ENCODE measurements around the gene GLYR1.

GLYR1 gene

DNA sequence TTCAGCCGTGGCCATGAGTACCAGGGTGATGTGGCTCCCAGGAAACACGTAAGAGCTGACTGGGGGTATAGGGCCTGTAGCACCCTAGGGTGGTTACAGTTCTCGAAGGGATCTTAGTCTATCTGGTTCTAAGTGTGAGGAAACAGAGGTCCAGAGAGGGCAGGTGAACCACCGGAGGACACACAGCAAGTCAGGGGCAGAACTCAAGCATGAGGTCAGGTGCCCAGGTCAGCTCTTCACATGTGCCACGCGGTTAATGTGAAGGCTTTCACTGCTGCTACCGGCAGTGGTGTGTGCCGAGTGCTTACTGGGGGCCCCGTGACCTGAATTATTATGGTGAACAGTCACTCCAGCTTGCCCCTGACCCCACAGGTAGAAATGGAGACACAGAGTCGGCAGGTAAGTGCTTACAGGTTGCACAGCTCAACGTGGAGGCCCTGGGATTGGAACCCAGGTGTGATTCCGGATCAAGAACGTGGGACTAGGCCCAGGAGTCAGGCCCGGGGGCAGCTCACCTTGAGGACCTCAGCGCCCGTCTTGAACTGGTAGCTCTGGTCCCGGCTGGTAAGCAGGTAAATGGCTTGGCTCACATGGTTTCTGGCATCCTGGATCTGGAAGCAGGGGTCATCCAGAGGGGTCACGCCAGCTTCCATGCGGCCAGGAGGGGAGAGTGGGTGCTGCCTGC is 47.8 kb downstream of the GLYR1 start:
- Histone ChIP-seq H3K27ac (ENCODE audit: low read depth, low read length) (no peak overlapping the region), H3K27me3 (ENCODE audit: control insufficient read depth in 1 of 2, insufficient read depth in 2 of 2, low read length in 2 of 2) (no peaks in the 10 kb centered on the region), H3K36me3 (ENCODE audit: control insufficient read depth in 1 of 2, insufficient read depth in 2 of 2, low read length in 2 of 2) (peaks cover 0 to 15% of the 10 kb centered on the region in 2 donors), H3K9ac (ENCODE audit: low read depth in 1 of 2, low read length in 2 of 2) (no peak overlapping the region), H3K4me1 (ENCODE audit: control insufficient read depth in 1 of 2, insufficient read depth in 2 of 2, low read length in 2 of 2) (peaks cover 32 to 35% of the 10 kb centered on the region in 2 donors), H3K4me3 (ENCODE audit: low read depth in 1 of 2, low read length in 2 of 2) (no peak overlapping the region), H3K9me3 (ENCODE audit: control insufficient read depth in 1 of 2, low read length in 2 of 2) (no peaks in the 10 kb centered on the region)

DNA sequence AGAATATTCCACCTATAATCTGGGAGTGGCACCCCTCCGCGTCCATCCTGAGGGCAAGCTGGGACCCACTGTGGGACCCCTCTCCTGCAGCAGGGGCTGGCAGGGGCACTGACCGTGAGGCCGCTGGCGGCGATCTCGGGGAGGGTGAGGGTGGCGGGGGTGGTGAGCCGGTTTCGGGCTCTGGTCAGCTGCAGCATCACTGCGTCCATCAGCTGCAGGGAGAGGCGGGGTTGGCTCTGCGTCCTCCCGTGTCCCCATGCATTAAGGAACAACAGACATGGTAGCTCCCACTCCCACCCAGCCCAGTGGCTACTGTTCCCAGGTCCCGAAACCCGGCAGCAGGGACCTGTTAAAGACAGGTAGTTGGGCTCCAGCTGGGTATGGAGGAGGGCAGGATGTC is 48.6 kb downstream of the GLYR1 start:
- Histone ChIP-seq H3K9me3 (ENCODE audit: control insufficient read depth in 1 of 2, low read length in 2 of 2) (no peaks in the 10 kb centered on the region), H3K27me3 (ENCODE audit: control insufficient read depth in 1 of 2, insufficient read depth in 2 of 2, low read length in 2 of 2) (no peaks in the 10 kb centered on the region), H3K4me3 (ENCODE audit: low read depth in 1 of 2, low read length in 2 of 2) (no peak overlapping the region), H3K27ac (ENCODE audit: low read depth, low read length) (no peak overlapping the region), H3K4me1 (ENCODE audit: control insufficient read depth in 1 of 2, insufficient read depth in 2 of 2, low read length in 2 of 2) (peaks cover 32 to 34% of the 10 kb centered on the region in 2 donors), H3K9ac (ENCODE audit: low read depth in 1 of 2, low read length in 2 of 2) (no peak overlapping the region), H3K36me3 (ENCODE audit: control insufficient read depth in 1 of 2, insufficient read depth in 2 of 2, low read length in 2 of 2) (peaks cover 0 to 15% of the 10 kb centered on the region in 2 donors)

DNA sequence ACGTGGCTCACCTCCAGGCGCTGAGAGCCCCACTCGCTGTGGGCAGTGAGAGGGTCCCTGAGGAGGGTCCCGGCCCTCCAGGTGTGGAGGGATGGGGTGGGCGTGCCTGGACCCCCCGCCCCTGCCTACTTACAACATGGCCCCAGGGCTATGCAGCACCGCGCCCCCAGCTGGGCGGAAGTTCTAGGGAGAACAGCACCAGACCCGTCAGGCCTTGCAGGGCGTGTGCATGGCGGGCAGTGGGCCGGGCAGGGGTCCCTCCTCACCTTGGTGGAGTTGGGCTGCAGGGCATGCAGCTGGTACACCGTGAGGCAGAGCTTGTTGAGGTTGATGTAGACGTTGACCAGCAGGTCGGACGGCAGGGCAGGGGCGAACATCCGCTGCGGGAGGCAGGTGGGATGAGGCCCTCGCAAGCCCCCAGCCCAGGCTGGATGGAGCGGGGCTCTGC is 49.3 kb downstream of the GLYR1 start:
- Histone ChIP-seq H3K9ac (ENCODE audit: low read depth in 1 of 2, low read length in 2 of 2) (no peak overlapping the region), H3K4me1 (ENCODE audit: control insufficient read depth in 1 of 2, insufficient read depth in 2 of 2, low read length in 2 of 2) (peaks cover 29 to 32% of the 10 kb centered on the region in 2 donors), H3K36me3 (ENCODE audit: control insufficient read depth in 1 of 2, insufficient read depth in 2 of 2, low read length in 2 of 2) (peaks cover 0 to 15% of the 10 kb centered on the region in 2 donors), H3K9me3 (ENCODE audit: control insufficient read depth in 1 of 2, low read length in 2 of 2) (no peaks in the 10 kb centered on the region), H3K27ac (ENCODE audit: low read depth, low read length) (no peak overlapping the region), H3K27me3 (ENCODE audit: control insufficient read depth in 1 of 2, insufficient read depth in 2 of 2, low read length in 2 of 2) (no peaks in the 10 kb centered on the region), H3K4me3 (ENCODE audit: low read depth in 1 of 2, low read length in 2 of 2) (no peak overlapping the region)

GRCh38 chr16:4796982-4797804 is 49.9 kb downstream of the GLYR1 start:
- Histone ChIP-seq H3K27ac (ENCODE audit: low read depth, low read length) (no peak overlapping the region), H3K4me1 (ENCODE audit: control insufficient read depth in 1 of 2, insufficient read depth in 2 of 2, low read length in 2 of 2) (peaks cover 29 to 32% of the 10 kb centered on the region in 2 donors), H3K9ac (ENCODE audit: low read depth in 1 of 2, low read length in 2 of 2) (no peak overlapping the region), H3K9me3 (ENCODE audit: control insufficient read depth in 1 of 2, low read length in 2 of 2) (no peaks in the 10 kb centered on the region), H3K36me3 (ENCODE audit: control insufficient read depth in 1 of 2, insufficient read depth in 2 of 2, low read length in 2 of 2) (peaks cover 0 to 15% of the 10 kb centered on the region in 2 donors), H3K4me3 (ENCODE audit: low read depth in 1 of 2, low read length in 2 of 2) (peak overlapping the region; percentile 24 to 36), H3K27me3 (ENCODE audit: control insufficient read depth in 1 of 2, insufficient read depth in 2 of 2, low read length in 2 of 2) (no peaks in the 10 kb centered on the region)

DNA sequence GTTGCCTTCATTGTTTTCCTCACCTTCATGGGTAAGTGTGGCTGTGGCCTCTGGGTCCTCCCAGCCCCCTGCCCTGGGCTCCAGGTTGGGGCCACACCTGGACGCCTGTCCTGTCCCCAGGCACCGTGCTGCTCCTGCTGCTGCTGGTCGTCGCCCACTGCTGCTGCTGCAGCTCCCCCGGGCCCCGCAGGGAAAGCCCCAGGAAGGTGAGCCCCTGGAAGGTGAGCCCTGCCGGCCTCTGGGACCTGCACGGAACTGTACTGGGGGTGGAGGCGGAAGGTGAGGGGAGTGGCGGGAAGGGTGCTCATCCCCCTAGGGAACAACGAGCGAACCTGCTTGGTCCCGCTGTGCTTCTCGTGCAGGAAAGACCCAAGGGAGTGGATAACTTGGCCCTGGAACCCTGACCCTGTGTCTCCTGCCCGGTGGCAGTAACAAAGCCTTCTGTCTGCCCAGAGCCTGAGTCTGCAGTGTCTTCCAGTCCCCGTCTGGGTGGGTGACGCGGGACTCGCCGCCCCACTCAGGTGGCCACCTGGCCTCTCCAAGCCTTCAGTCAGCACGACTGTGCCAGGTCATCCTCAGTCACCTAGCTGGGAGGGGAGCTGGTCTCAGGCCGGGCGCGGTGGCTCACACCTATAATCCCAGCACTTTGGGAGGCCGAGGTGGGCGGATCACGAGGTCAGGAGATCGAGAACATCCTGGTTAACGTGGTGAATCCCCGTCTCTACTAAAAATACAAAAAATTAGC is 51.1 kb downstream of the GLYR1 start:
- Histone ChIP-seq H3K27me3 (ENCODE audit: control insufficient read depth in 1 of 2, insufficient read depth in 2 of 2, low read length in 2 of 2) (no peaks in the 10 kb centered on the region), H3K4me3 (ENCODE audit: low read depth in 1 of 2, low read length in 2 of 2) (peak overlapping the region; percentile 79 to 81), H3K4me1 (ENCODE audit: control insufficient read depth in 1 of 2, insufficient read depth in 2 of 2, low read length in 2 of 2) (peaks cover 19 to 23% of the 10 kb centered on the region in 2 donors), H3K36me3 (ENCODE audit: control insufficient read depth in 1 of 2, insufficient read depth in 2 of 2, low read length in 2 of 2) (peaks cover 0 to 15% of the 10 kb centered on the region in 2 donors), H3K27ac (ENCODE audit: low read depth, low read length) (peak overlapping the region; percentile 70), H3K9ac (ENCODE audit: low read depth in 1 of 2, low read length in 2 of 2) (peak overlapping the region; percentile 72 to 77), H3K9me3 (ENCODE audit: control insufficient read depth in 1 of 2, low read length in 2 of 2) (no peaks in the 10 kb centered on the region)

DNA sequence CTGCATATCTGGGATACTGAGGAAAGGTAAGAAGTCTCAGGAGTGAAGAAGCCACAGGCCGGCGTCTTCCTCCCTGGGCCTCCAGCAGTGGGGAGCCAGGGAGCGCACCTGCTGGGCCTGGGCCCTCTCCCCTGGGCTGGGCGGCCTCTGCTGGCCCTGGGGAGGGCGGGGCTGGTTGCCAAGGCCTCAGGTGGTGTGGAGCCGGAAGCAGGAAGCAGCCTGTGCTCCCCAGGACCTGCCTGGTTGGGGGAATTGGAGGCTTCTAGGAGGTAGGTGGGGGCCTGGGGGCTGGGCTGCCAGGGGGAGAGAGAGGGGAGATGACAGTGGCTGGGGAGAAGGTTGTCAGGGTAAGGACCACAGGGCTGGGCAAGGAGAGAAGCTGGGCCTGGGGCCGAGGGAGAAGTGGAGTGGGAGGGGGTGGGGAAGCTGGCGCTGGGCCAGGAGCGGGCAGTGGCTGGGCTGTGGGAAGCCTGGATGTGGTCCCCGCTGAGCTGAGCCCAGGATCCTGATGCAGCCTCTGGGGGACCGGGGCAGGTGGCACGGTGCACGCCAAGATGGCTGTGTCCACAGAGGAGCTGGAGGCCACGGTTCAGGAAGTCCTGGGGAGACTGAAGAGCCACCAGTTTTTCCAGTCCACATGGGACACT is 51.8 kb downstream of the GLYR1 start, which contains the start of gene SMIM22:
Gene SMIM22, plus strand, starts transcription at position 189 of the 647 bp plus-strand sequence. Its CDS starts 366 bp downstream, at position 555.
- peak within 1 kb of the TSS; percentile 79 to 81 for H3K4me3 ChIP-seq (ENCODE audit: low read depth in 1 of 2, low read length in 2 of 2)
- H3K9me3 ChIP-seq (ENCODE audit: control insufficient read depth in 1 of 2, low read length in 2 of 2) = no peaks in the 10 kb centered on the region
- peak within 1 kb of the TSS; percentile 72 to 77 for H3K9ac ChIP-seq (ENCODE audit: low read depth in 1 of 2, low read length in 2 of 2)

DNA sequence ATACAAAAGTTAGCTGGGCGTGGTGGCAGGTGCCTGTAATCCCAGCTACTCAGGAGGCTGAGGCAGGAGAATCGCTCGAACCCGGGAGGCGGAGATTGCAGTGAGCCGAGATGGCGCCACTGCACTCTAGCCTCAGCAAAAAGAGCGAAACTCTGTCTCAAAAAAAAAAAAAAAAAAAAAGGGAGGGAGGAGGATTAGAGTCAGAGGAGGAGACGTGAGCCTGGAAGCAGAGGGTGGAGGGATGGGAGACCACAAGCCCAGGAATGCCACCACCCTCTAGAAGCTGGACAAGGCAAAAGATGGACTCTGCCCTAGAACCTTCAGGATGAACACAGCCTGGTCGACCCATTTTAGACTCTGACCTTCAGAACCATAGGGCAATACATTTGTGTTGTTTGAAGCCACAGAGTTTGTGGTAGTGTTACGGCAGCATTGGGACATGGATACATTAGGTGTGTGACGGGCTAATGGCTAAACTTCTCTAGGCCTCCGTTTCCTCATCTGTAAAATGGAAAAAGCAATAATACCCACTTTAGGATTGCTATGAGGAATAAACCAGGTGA is 54.1 kb downstream of the GLYR1 start:
- H3K27ac ChIP-seq (ENCODE audit: low read depth, low read length) = no peak overlapping the region
- no peak overlapping the region for H3K9ac ChIP-seq (ENCODE audit: low read depth in 1 of 2, low read length in 2 of 2)
- no peaks in the 10 kb centered on the region for H3K27me3 ChIP-seq (ENCODE audit: control insufficient read depth in 1 of 2, insufficient read depth in 2 of 2, low read length in 2 of 2)
- no peak overlapping the region for H3K4me3 ChIP-seq (ENCODE audit: low read depth in 1 of 2, low read length in 2 of 2)
- H3K36me3 ChIP-seq (ENCODE audit: control insufficient read depth in 1 of 2, insufficient read depth in 2 of 2, low read length in 2 of 2) = peaks cover 0 to 7% of the 10 kb centered on the region in 2 donors
- no peaks in the 10 kb centered on the region for H3K9me3 ChIP-seq (ENCODE audit: control insufficient read depth in 1 of 2, low read length in 2 of 2)
- H3K4me1 ChIP-seq (ENCODE audit: control insufficient read depth in 1 of 2, insufficient read depth in 2 of 2, low read length in 2 of 2) = peaks cover 10 to 13% of the 10 kb centered on the region in 2 donors

More for the DNA sequence above, 51.8 kb downstream of the GLYR1 start, which contains the start of gene SMIM22:
- H3K27ac ChIP-seq (ENCODE audit: low read depth, low read length) = peak within 1 kb of the TSS; percentile 70
- H3K4me1 ChIP-seq (ENCODE audit: control insufficient read depth in 1 of 2, insufficient read depth in 2 of 2, low read length in 2 of 2) = peaks cover 12 to 16% of the 10 kb centered on the region in 2 donors
- H3K36me3 ChIP-seq (ENCODE audit: control insufficient read depth in 1 of 2, insufficient read depth in 2 of 2, low read length in 2 of 2) = peaks cover 0 to 15% of the 10 kb centered on the region in 2 donors
- H3K27me3 ChIP-seq (ENCODE audit: control insufficient read depth in 1 of 2, insufficient read depth in 2 of 2, low read length in 2 of 2) = no peaks in the 10 kb centered on the region

DNA sequence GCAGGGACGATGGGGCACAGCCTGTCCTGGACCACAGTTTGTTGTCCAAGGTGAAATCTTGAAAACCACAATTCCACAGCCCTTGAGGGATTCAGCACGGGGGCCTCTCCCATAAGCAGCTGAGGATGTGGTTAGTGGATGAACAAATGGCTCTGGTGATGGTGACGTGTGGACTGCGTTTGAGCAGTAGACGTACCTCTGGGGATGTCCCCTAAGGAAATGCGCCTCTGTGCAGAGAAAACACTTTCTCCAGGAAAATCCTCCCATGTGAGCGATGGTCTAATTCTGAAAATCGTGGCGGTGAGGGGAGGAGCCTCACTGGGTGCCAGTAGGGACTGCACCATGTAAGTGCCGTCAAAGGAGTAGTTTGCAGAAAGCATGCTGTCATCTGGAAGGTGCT is 56.2 kb downstream of the GLYR1 start:
- H3K4me1 ChIP-seq (ENCODE audit: control insufficient read depth in 1 of 2, insufficient read depth in 2 of 2, low read length in 2 of 2) = peaks cover 5 to 7% of the 10 kb centered on the region in 2 donors
- no peak overlapping the region for H3K4me3 ChIP-seq (ENCODE audit: low read depth in 1 of 2, low read length in 2 of 2)
- no peak overlapping the region for H3K9ac ChIP-seq (ENCODE audit: low read depth in 1 of 2, low read length in 2 of 2)
- no peak overlapping the region for H3K27ac ChIP-seq (ENCODE audit: low read depth, low read length)
- no peaks in the 10 kb centered on the region for H3K27me3 ChIP-seq (ENCODE audit: control insufficient read depth in 1 of 2, insufficient read depth in 2 of 2, low read length in 2 of 2)
- no peaks in the 10 kb centered on the region for H3K9me3 ChIP-seq (ENCODE audit: control insufficient read depth in 1 of 2, low read length in 2 of 2)
- H3K36me3 ChIP-seq (ENCODE audit: control insufficient read depth in 1 of 2, insufficient read depth in 2 of 2, low read length in 2 of 2) = no peaks in the 10 kb centered on the region

- no peak overlapping the region for H3K4me3 ChIP-seq (ENCODE audit: low read depth in 1 of 2, low read length in 2 of 2)
- H3K27ac ChIP-seq (ENCODE audit: low read depth, low read length) = no peak overlapping the region
- H3K9me3 ChIP-seq (ENCODE audit: control insufficient read depth in 1 of 2, low read length in 2 of 2) = no peaks in the 10 kb centered on the region
- peaks cover 5 to 7% of the 10 kb centered on the region in 2 donors for H3K4me1 ChIP-seq (ENCODE audit: control insufficient read depth in 1 of 2, insufficient read depth in 2 of 2, low read length in 2 of 2)
- H3K27me3 ChIP-seq (ENCODE audit: control insufficient read depth in 1 of 2, insufficient read depth in 2 of 2, low read length in 2 of 2) = no peaks in the 10 kb centered on the region
- no peak overlapping the region for H3K9ac ChIP-seq (ENCODE audit: low read depth in 1 of 2, low read length in 2 of 2)
- no peaks in the 10 kb centered on the region for H3K36me3 ChIP-seq (ENCODE audit: control insufficient read depth in 1 of 2, insufficient read depth in 2 of 2, low read length in 2 of 2)
Observed at GRCh38 chr16:4790261-4790660, 56.8 kb downstream of the GLYR1 start.

All from duodenal mucosa (tissue), 2 donors.